Esophagus mucosa (tissue), 1 donor: ENCODE results near the gene MUC16. TPM values are rescaled to one million over a fixed set of nuclear protein-coding genes. Genes with fewer than 3 reads are reported as not detected.

Experiments used
- ATAC-seq: fragments of 200-7000 bp; cut with Tn5 transposase; one replicate; pipeline ENCODE4 v1.9.1; 2020
- total RNA-seq: library from RNA; stranded (reverse); gene quantifications from one replicate; pipeline ENCODE4 v1.2.4, GENCODE V29; 2023
- donor health status: DM: yes; HTN: yes; CAD: no.

MUC16 gene
- total RNA-seq, 1 donor from 2014 or later = 0.56 TPM

GRCh38 chr19:9008667-9009066 lies 1.5 kb downstream of the MUC16 start:
- no peak for ATAC-seq

GRCh38 chr19:9000933-9001332 lies 9.3 kb downstream of the MUC16 start:
- ATAC-seq = no peak

- ATAC-seq = no peak
These were observed 22.0 kb downstream of the MUC16 start for GRCh38 chr19:8988204-8988603.

GRCh38 chr19:8986296-8986695 lies 23.9 kb downstream of the MUC16 start:
- no peak for ATAC-seq

- no peak for ATAC-seq
These were observed 36.6 kb downstream of the MUC16 start for GRCh38 chr19:8973501-8974091.

- no peak for ATAC-seq
These were observed 44.3 kb downstream of the MUC16 start for GRCh38 chr19:8965887-8966286.

Other genes starting within 250 kb of the MUC16 start
- 14.9 TPM for gene ZNF558, start 178.1 kb downstream of the MUC16 start, total RNA-seq
- not detected for gene MBD3L1, start 178.0 kb downstream of the MUC16 start, total RNA-seq
- not detected for gene OR1M1, start 76.7 kb upstream of the MUC16 start, total RNA-seq
- not detected for gene OR7G2, start 97.1 kb upstream of the MUC16 start, total RNA-seq
- not detected for gene OR7G1, start 105.4 kb upstream of the MUC16 start, total RNA-seq
- gene OR7G3, start 116.5 kb upstream of the MUC16 start, total RNA-seq = not detected
- gene ZNF317, start 130.0 kb upstream of the MUC16 start, total RNA-seq = 15.1 TPM
- gene OR7D2, start 168.6 kb upstream of the MUC16 start, total RNA-seq = not detected
- not detected for gene OR7D4, start 209.2 kb upstream of the MUC16 start, total RNA-seq
- gene OR7E24, start 240.5 kb upstream of the MUC16 start, total RNA-seq = not detected